Choroid plexus epithelial cell (primary cell): ENCODE measurements around the gene ARHGEF4.

Experiments used
- DNase-seq: peaks from one replicate; pipeline ENCODE4 v3.0.0-alpha.2; 2010; ENCODE audit warnings: low read depth
- H3K4me3 ChIP-seq: 2 replicates; pipeline ENCODE4 v1.5.1; 2011; ENCODE audit warnings: low read depth, mild to moderate bottlenecking, control low read depth, low read length, moderate library complexity
- CTCF ChIP-seq: conservative IDR thresholded peaks from 2 replicates; pipeline ENCODE4 v1.5.1; 2011; ENCODE audit warnings: low read depth, mild to moderate bottlenecking, control low read depth, inconsistent platforms, low read length, moderate library complexity

Gene ARHGEF4

DNA sequence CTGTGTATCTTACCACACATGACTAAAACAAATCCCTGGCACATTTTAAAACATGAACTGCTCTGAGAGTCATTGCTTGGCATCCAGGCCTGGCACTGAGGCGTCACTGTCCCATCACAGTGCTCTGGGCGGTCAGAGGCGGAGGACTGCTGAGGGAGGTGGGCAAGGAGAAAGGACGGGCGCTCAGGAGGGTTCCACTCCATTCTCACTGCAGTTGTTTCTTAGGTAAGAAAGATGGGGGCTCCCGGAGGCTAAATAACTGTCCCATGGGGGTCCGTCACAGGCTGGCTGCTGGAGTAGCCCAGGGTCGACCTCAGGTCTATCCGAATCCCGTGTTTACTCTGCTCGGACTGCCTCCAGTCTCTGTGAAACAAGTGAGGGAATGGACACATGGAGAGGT, 139.0 kb downstream of the ARHGEF4 start:
- TF ChIP-seq CTCF: no peak
- no peak overlapping the region for H3K4me3 ChIP-seq
- no peak for DNase-seq

DNA sequence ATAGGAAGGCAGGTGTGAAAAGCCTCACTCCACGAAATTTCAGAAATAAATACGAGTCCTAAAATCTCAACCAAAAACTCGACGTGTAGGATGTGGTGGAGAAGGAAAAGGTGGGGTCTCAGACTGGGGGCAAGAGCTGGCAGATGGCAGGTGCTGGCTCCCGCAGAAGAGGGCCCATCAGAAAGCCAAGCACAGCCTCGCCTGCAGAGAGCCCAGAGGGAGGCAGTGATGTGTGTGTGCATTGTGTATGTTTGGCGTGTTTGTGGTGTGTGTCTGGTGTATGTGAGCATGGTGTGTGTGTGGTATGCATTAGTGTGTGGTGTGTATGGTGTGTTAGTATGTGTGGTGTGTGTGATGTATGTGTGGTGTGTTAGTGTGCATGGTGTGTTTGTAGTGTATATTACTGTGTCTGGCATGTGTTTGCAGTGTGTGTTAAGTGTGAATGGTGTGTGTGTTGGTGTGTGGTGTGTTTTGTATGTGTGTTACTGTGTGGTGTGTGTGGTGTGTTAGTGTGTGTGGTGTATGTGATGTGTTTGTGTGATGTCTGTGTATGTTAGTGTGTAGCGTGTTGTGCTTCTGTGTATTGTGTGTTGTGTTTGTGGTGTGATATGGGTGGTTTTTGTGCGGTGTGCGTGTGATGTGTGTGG, 140.0 kb downstream of the ARHGEF4 start:
- no peak for DNase-seq
- no peak overlapping the region for H3K4me3 ChIP-seq
- TF ChIP-seq CTCF: no peak

- no peak for TF ChIP-seq CTCF
- no peak for DNase-seq
Observed at GRCh38 chr2:130977461-130978050, 140.8 kb downstream of the ARHGEF4 start.

GRCh38 chr2:130981667-130982066, 145.0 kb downstream of the ARHGEF4 start:
- DNase-seq: no peak
- no peak for TF ChIP-seq CTCF

More at GRCh38 chr2:130977461-130978050, 140.8 kb downstream of the ARHGEF4 start:
- no peak overlapping the region for H3K4me3 ChIP-seq

DNA sequence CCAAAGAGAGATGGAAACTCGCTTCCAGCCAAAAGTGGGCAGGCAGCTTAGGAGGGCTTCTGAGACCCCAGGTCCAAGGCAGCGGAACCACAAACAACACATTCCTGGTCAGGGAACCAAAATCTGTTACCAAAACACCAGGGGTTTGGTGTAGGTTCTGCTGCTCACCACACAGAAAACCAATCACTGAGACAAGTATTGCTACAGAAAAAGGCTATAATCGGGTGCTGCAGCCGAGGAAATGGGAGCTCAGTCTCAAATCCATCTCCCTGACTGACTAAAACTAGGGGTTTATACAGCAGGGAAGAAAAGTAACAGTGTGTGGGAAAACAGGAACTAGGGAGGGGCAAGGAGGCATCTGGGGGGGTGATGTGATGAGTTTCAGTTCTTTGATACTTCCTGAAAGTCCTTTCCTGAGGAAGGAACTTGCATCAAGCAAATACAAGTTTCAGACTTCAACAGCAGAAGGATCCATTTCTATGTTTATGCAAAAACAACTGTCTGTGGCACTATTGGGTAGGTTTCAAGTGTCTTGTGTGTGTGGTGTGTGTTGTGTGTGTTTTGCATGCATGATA, 148.6 kb downstream of the ARHGEF4 start:
- no peak for TF ChIP-seq CTCF
- no peak overlapping the region for H3K4me3 ChIP-seq
- no peak for DNase-seq

More at GRCh38 chr2:130981667-130982066, 145.0 kb downstream of the ARHGEF4 start:
- H3K4me3 ChIP-seq: no peak overlapping the region

GRCh38 chr2:130985831-130986649, 149.3 kb downstream of the ARHGEF4 start:
- no peak overlapping the region for H3K4me3 ChIP-seq
- DNase-seq: no peak
- no peak for TF ChIP-seq CTCF
